ENCODE data around the gene CUBN. TPM values are rescaled to one million over a fixed set of nuclear protein-coding genes. Genes with fewer than 3 reads are reported as not detected.

Gene CUBN
- total and polyA plus RNA-seq, 8 donors, result under 0.01 to 16.3 (median 1.2) TPM

- Histone ChIP-seq H3K4me3 (no peak overlapping the region), H3K36me3 (no peaks in the 10 kb centered on the region), H3K27ac (no peak overlapping the region), H3K27me3 (no peaks in the 10 kb centered on the region), H3K4me1 (peaks cover 0 to 11% (median 2%) of the 10 kb centered on the region in 4 donors), H3K9me3 (no peaks in the 10 kb centered on the region)
- WGBS, 5 donors, result 79 to 95% (median 82%) methylated on average over 5 of the region's 5 CpGs
- TF ChIP-seq CTCF (IDR thresholded peaks at IDR 0.05), result no peak
- TF ChIP-seq POLR2AphosphoS5 (IDR thresholded peaks at IDR 0.05), result no peak
- no peak for TF ChIP-seq EP300 (IDR thresholded peaks at IDR 0.05)
- no peak for TF ChIP-seq POLR2A (IDR thresholded peaks at IDR 0.05)
- DNase-seq, result no peak
- intact Hi-C loops (cut with DNase I; ENCODE audit: low total_unique reads), result no loop called here
Observed at GRCh38 chr10:16947069-16947468, 182.5 kb downstream of the CUBN start.

- Histone ChIP-seq H3K4me1 (peaks cover 0 to 1% (median under 1%) of the 10 kb centered on the region in 4 donors), H3K27ac (peak overlapping the region in 1 of 5 donors; percentile 18), H3K36me3 (no peaks in the 10 kb centered on the region), H3K9me3 (no peaks in the 10 kb centered on the region), H3K27me3 (no peaks in the 10 kb centered on the region), H3K4me3 (no peak overlapping the region)
- 47 to 79% (median 76%) methylated on average over 4 of the region's 4 CpGs for WGBS, 5 donors
- TF ChIP-seq EP300 (IDR thresholded peaks at IDR 0.05) (no peak), POLR2AphosphoS5 (IDR thresholded peaks at IDR 0.05) (no peak), CTCF (IDR thresholded peaks at IDR 0.05) (no peak), POLR2A (IDR thresholded peaks at IDR 0.05) (no peak)
- DNase-seq, result no peak
- intact Hi-C loops (cut with DNase I; ENCODE audit: low total_unique reads), result no loop called here
Observed at GRCh38 chr10:16945593-16945992, 184.0 kb downstream of the CUBN start.

- 47 to 87% (median 71%) methylated on average over 1 of the region's 1 CpG for WGBS, 5 donors
- no peaks in the 10 kb centered on the region for H3K9me3 ChIP-seq
- H3K27me3 ChIP-seq, result no peaks in the 10 kb centered on the region
- no peak for DNase-seq
- no peaks in the 10 kb centered on the region for H3K4me1 ChIP-seq
- peak overlapping the region in 2 of 5 donors; percentile 18 to 31 for H3K27ac ChIP-seq
- TF ChIP-seq POLR2AphosphoS5 (IDR thresholded peaks at IDR 0.05) (no peak), EP300 (IDR thresholded peaks at IDR 0.05) (no peak), CTCF (IDR thresholded peaks at IDR 0.05) (no peak), POLR2A (IDR thresholded peaks at IDR 0.05) (no peak)
- intact Hi-C loops (cut with DNase I; ENCODE audit: low total_unique reads), result no loop called here
- no peaks in the 10 kb centered on the region for H3K36me3 ChIP-seq
- H3K4me3 ChIP-seq, result no peak overlapping the region
Observed at GRCh38 chr10:16944986-16945385, 184.6 kb downstream of the CUBN start.

- peak overlapping the region in 2 of 5 donors; percentile 18 to 31 for H3K27ac ChIP-seq
- TF ChIP-seq POLR2AphosphoS5 (IDR thresholded peaks at IDR 0.05) (no peak), POLR2A (IDR thresholded peaks at IDR 0.05) (no peak), CTCF (IDR thresholded peaks at IDR 0.05) (no peak), EP300 (IDR thresholded peaks at IDR 0.05) (no peak)
Observed at GRCh38 chr10:16944402-16944801, 185.2 kb downstream of the CUBN start.

More at GRCh38 chr10:16944402-16944801, 185.2 kb downstream of the CUBN start:
- Histone ChIP-seq H3K4me3 (no peak overlapping the region), H3K27me3 (no peaks in the 10 kb centered on the region), H3K4me1 (no peaks in the 10 kb centered on the region), H3K9me3 (no peaks in the 10 kb centered on the region), H3K36me3 (no peaks in the 10 kb centered on the region)
- 55 to 66% (median 60%) methylated on average over 4 of the region's 4 CpGs for WGBS, 5 donors
- intact Hi-C loops (cut with DNase I; ENCODE audit: low total_unique reads), result no loop called here
- DNase-seq, result peak in 1 of 2 donors; percentile 80
